ENCODE measurements around the gene ATXN1. TPM values are rescaled to one million over a fixed set of nuclear protein-coding genes. Genes with fewer than 3 reads are reported as not detected.
A peak's percentile ranks its signal among the peaks of the same experiment; 100 is the strongest.

Gene ATXN1
- total and polyA plus RNA-seq, 2 experiments from 2014 or later, result 4.8 to 9.1 TPM

DNA sequence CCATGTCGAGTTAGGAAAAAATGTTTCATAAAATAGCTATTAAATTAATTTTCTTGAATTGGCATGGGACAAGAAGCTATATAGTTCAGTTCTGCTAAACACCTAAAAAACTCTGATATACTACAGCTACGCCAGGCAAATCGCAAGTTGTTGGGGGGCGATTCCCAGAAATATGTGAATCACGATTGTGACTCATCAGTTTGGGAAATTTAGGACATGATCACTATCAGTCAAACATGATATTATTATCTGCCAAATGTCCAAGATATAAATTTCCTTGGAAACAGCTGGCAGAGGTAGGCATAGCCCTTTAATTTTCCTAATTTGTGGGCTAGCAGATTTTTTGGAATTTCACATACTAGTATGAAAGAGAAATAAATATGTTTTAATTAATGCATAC is 123.6 kb downstream of the ATXN1 start (continued):
- TF ChIP-seq EZH2 (IDR thresholded peaks at IDR 0.05; ENCODE audit: low read depth, unreplicated experiment), result no peak
- TF ChIP-seq, protein P1, sequence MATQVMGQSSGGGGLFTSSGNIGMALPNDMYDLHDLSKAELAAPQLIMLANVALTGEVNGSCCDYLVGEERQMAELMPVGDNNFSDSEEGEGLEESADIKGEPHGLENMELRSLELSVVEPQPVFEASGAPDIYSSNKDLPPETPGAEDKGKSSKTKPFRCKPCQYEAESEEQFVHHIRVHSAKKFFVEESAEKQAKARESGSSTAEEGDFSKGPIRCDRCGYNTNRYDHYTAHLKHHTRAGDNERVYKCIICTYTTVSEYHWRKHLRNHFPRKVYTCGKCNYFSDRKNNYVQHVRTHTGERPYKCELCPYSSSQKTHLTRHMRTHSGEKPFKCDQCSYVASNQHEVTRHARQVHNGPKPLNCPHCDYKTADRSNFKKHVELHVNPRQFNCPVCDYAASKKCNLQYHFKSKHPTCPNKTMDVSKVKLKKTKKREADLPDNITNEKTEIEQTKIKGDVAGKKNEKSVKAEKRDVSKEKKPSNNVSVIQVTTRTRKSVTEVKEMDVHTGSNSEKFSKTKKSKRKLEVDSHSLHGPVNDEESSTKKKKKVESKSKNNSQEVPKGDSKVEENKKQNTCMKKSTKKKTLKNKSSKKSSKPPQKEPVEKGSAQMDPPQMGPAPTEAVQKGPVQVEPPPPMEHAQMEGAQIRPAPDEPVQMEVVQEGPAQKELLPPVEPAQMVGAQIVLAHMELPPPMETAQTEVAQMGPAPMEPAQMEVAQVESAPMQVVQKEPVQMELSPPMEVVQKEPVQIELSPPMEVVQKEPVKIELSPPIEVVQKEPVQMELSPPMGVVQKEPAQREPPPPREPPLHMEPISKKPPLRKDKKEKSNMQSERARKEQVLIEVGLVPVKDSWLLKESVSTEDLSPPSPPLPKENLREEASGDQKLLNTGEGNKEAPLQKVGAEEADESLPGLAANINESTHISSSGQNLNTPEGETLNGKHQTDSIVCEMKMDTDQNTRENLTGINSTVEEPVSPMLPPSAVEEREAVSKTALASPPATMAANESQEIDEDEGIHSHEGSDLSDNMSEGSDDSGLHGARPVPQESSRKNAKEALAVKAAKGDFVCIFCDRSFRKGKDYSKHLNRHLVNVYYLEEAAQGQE (IDR thresholded peaks at IDR 0.05; ENCODE audit: unreplicated experiment), result no peak

DNA sequence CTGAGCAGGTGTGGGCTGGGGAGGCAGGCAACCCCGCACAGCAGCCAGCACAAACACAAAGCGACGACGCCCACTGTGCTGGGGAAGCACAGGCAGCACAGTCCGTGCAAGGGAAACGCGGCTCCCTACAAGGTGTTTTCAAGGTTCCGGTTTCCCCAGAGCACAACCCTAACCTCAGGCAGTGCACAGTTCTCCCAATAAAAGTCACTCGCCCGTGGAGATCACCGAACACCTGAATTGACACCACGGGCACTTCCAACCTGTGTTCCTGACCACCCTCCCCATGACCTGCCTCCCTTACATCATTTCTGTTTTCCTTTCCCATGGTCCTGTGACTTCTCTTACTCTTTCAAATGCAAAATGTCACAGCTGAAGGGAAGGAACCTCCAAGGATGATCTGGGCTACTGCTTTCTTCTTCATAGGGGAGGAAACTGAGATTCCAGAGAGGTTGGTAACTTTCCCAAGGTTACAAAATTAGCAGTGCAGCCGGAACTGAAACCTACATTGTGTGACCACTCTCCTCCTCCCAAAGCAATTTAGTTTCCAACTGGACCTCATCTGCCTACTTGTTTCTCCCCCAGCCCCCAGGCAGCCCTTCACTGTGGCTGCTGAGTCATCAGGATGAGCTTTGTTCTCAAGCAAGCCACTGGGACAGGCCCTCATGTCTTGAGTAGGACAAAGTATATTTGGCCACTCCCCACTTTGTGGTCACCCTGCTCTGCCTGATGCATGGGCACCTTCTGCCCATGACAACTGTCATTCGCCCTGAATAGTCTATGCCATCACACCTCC is 125.3 kb downstream of the ATXN1 start:
- peaks cover 3% of the 10 kb centered on the region; the same call in 2 of the 3 replicates for H3K9me3 Mint-ChIP-seq
- peak; percentile 31 for DNase-seq (ENCODE audit: low spot score)
- peak overlapping the region; percentile 5; the same call in 1 of the 2 replicates for H3K27ac ChIP-seq (ENCODE audit: low read depth)

More for the DNA sequence above, 125.3 kb downstream of the ATXN1 start:
- Histone ChIP-seq H3K36me3 (ENCODE audit: insufficient read depth) (no peaks in the 10 kb centered on the region), H3K4me3 (no peak overlapping the region), H3K4me2 (peak overlapping the region; percentile 27; the same call in 1 of the 2 replicates), H3K4me1 (ENCODE audit: insufficient read depth) (peaks cover 9% of the 10 kb centered on the region; the same call in 1 of the 2 replicates), H2AFZ (0 out of 2 replicates have a peak overlapping the region, but pooled peaks have one; percentile 14), H3K9me2 (ENCODE audit: insufficient read depth) (no peaks in the 10 kb centered on the region), H3F3A (replicated peaks; ENCODE audit: low read depth) (no peaks in the 10 kb centered on the region), H3K27me3 (ENCODE audit: insufficient read depth) (no peaks in the 10 kb centered on the region), H4K20me1 (replicated peaks; ENCODE audit: insufficient read depth) (no peaks in the 10 kb centered on the region), H3K79me2 (replicated peaks; ENCODE audit: insufficient read depth) (no peaks in the 10 kb centered on the region)
- no peak overlapping the region for H3K4me3 Mint-ChIP-seq
- H3K27me3 Mint-ChIP-seq (ENCODE audit: insufficient read depth, low read depth, poor library complexity), result peaks cover 7% of the 10 kb centered on the region
- peaks cover 7% of the 10 kb centered on the region; the same call in 2 of the 3 replicates for H3K36me3 Mint-ChIP-seq (ENCODE audit: low read depth)
- no peak for TF ChIP-seq POLR2AphosphoS5 (IDR thresholded peaks at IDR 0.05; ENCODE audit: low read depth)
- TF ChIP-seq, protein P2, sequence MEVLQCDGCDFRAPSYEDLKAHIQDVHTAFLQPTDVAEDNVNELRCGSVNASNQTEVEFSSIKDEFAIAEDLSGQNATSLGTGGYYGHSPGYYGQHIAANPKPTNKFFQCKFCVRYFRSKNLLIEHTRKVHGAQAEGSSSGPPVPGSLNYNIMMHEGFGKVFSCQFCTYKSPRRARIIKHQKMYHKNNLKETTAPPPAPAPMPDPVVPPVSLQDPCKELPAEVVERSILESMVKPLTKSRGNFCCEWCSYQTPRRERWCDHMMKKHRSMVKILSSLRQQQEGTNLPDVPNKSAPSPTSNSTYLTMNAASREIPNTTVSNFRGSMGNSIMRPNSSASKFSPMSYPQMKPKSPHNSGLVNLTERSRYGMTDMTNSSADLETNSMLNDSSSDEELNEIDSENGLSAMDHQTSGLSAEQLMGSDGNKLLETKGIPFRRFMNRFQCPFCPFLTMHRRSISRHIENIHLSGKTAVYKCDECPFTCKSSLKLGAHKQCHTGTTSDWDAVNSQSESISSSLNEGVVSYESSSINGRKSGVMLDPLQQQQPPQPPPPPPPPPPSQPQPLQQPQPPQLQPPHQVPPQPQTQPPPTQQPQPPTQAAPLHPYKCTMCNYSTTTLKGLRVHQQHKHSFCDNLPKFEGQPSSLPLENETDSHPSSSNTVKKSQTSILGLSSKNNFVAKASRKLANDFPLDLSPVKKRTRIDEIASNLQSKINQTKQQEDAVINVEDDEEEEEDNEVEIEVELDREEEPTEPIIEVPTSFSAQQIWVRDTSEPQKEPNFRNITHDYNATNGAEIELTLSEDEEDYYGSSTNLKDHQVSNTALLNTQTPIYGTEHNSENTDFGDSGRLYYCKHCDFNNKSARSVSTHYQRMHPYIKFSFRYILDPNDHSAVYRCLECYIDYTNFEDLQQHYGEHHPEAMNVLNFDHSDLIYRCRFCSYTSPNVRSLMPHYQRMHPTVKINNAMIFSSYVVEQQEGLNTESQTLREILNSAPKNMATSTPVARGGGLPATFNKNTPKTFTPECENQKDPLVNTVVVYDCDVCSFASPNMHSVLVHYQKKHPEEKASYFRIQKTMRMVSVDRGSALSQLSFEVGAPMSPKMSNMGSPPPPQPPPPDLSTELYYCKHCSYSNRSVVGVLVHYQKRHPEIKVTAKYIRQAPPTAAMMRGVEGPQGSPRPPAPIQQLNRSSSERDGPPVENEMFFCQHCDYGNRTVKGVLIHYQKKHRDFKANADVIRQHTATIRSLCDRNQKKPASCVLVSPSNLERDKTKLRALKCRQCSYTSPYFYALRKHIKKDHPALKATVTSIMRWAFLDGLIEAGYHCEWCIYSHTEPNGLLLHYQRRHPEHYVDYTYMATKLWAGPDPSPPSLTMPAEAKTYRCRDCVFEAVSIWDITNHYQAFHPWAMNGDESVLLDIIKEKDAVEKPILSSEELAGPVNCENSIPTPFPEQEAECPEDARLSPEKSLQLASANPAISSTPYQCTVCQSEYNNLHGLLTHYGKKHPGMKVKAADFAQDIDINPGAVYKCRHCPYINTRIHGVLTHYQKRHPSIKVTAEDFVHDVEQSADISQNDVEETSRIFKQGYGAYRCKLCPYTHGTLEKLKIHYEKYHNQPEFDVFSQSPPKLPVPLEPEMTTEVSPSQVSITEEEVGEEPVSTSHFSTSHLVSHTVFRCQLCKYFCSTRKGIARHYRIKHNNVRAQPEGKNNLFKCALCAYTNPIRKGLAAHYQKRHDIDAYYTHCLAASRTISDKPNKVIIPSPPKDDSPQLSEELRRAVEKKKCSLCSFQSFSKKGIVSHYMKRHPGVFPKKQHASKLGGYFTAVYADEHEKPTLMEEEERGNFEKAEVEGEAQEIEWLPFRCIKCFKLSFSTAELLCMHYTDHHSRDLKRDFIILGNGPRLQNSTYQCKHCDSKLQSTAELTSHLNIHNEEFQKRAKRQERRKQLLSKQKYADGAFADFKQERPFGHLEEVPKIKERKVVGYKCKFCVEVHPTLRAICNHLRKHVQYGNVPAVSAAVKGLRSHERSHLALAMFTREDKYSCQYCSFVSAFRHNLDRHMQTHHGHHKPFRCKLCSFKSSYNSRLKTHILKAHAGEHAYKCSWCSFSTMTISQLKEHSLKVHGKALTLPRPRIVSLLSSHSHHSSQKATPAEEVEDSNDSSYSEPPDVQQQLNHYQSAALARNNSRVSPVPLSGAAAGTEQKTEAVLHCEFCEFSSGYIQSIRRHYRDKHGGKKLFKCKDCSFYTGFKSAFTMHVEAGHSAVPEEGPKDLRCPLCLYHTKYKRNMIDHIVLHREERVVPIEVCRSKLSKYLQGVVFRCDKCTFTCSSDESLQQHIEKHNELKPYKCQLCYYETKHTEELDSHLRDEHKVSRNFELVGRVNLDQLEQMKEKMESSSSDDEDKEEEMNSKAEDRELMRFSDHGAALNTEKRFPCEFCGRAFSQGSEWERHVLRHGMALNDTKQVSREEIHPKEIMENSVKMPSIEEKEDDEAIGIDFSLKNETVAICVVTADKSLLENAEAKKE (CRISPR knock-in tag; IDR thresholded peaks at IDR 0.05), result peak; percentile 62; the same call in 1 of the 2 replicates
- TF ChIP-seq, protein P3, sequence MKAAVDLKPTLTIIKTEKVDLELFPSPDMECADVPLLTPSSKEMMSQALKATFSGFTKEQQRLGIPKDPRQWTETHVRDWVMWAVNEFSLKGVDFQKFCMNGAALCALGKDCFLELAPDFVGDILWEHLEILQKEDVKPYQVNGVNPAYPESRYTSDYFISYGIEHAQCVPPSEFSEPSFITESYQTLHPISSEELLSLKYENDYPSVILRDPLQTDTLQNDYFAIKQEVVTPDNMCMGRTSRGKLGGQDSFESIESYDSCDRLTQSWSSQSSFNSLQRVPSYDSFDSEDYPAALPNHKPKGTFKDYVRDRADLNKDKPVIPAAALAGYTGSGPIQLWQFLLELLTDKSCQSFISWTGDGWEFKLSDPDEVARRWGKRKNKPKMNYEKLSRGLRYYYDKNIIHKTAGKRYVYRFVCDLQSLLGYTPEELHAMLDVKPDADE (IDR thresholded peaks at IDR 0.05), result no peak
- TF ChIP-seq NANOG (IDR thresholded peaks at IDR 0.05; ENCODE audit: borderline replicate concordance), result no peak
- TF ChIP-seq, protein P4, sequence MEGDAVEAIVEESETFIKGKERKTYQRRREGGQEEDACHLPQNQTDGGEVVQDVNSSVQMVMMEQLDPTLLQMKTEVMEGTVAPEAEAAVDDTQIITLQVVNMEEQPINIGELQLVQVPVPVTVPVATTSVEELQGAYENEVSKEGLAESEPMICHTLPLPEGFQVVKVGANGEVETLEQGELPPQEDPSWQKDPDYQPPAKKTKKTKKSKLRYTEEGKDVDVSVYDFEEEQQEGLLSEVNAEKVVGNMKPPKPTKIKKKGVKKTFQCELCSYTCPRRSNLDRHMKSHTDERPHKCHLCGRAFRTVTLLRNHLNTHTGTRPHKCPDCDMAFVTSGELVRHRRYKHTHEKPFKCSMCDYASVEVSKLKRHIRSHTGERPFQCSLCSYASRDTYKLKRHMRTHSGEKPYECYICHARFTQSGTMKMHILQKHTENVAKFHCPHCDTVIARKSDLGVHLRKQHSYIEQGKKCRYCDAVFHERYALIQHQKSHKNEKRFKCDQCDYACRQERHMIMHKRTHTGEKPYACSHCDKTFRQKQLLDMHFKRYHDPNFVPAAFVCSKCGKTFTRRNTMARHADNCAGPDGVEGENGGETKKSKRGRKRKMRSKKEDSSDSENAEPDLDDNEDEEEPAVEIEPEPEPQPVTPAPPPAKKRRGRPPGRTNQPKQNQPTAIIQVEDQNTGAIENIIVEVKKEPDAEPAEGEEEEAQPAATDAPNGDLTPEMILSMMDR (conservative IDR thresholded peaks at IDR 0.05; ENCODE audit: low read depth in 2 of 2), result no peak
- peak overlapping the region; percentile 70; the same call in 1 of the 2 replicates for H3K27ac Mint-ChIP-seq
- ATAC-seq, result peak; percentile 84
- peaks cover 15% of the 10 kb centered on the region for H3K4me1 Mint-ChIP-seq

All from GM23338 (cell line).